IMR-90 (cell line): ENCODE data around the gene PRR22. TPM values are rescaled to one million over a fixed set of nuclear protein-coding genes. Genes with fewer than 3 reads are reported as not detected.

Experiments
- ATAC-seq: fragments of 200-7000 bp; cut with Tn5 transposase; 2 replicates; pipeline ENCODE4 v1.9.1; 2020; ENCODE audit warnings: low read depth, mild to moderate bottlenecking, moderate library complexity
- BruUV-seq: library from RNA; stranded (reverse); fragments of 400-500 nt; replicated peaks from 2 replicates; lab custom pipeline; 2021; lab: Mats Ljungman, UMichigan
- CTCF ChIA-PET: fragments of 300-600 bp; formaldehyde crosslinking; extraction: SDS; loops from one replicate; lab custom pipeline; 2021; ENCODE audit warnings: antibody characterized with exemption; lab: Yijun Ruan, JAX
- POLR2A ChIA-PET: fragments of 300-600 bp; sonication (Branson Sonifier 250); formaldehyde crosslinking; loops from one replicate; lab custom pipeline; 2022; ENCODE audit warnings: antibody characterized with exemption; ENCODE audit not compliant: unreplicated experiment; lab: Charles Lee
- DNase-seq: peaks from one replicate; pipeline ENCODE4 v3.0.0; 2013
- H2AFZ ChIP-seq: replicated peaks from 2 replicates; pipeline ENCODE3; 2013; ENCODE audit warnings: low read length, mild to moderate bottlenecking; ENCODE audit not compliant: poor library complexity
- H2AK5ac ChIP-seq: 2 replicates; pipeline ENCODE4 v1.6.1; 2013; ENCODE audit warnings: low read depth, low read length, inconsistent platforms
- H2AK9ac ChIP-seq: replicated peaks from 2 replicates; pipeline ENCODE3; 2013; ENCODE audit warnings: mild to moderate bottlenecking, low read depth, low read length, moderate library complexity; ENCODE audit not compliant: poor library complexity
- H2BK120ac ChIP-seq: 2 replicates; pipeline ENCODE4 v1.6.1; 2013; ENCODE audit warnings: low read depth, low read length, inconsistent platforms
- H2BK15ac ChIP-seq: 3 replicates; pipeline ENCODE4 v1.6.1; 2013; ENCODE audit warnings: low read depth, low read length, inconsistent platforms
- H2BK20ac ChIP-seq: 2 replicates; pipeline ENCODE4 v1.6.1; 2013; ENCODE audit warnings: low read depth, mild to moderate bottlenecking, inconsistent platforms, low read length, moderate library complexity
- H2BK5ac ChIP-seq: 2 replicates; pipeline ENCODE4 v1.6.1; 2013; ENCODE audit warnings: mild to moderate bottlenecking, low read depth, low read length, inconsistent platforms; ENCODE audit not compliant: poor library complexity, severe bottlenecking
- H3K14ac ChIP-seq: replicated peaks from 2 replicates; pipeline ENCODE4 v1.6.1; 2013; ENCODE audit warnings: low read depth, low read length, inconsistent platforms
- H3K18ac ChIP-seq: 2 replicates; pipeline ENCODE4 v1.6.1; 2013; ENCODE audit warnings: low read depth, low read length, control low read depth
- H3K23ac ChIP-seq: 2 replicates; pipeline ENCODE4 v1.6.1; 2013; ENCODE audit warnings: low read depth, low read length, inconsistent platforms
- H3K27ac ChIP-seq: 2 replicates; pipeline ENCODE4 v1.5.1; 2013; ENCODE audit warnings: mild to moderate bottlenecking, control low read depth, low read length; ENCODE audit not compliant: insufficient read depth
- H3K27me3 ChIP-seq: 2 replicates; pipeline ENCODE4 v1.6.1; 2013; ENCODE audit warnings: low read length; ENCODE audit not compliant: control insufficient read depth, insufficient read depth
- H3K36me3 ChIP-seq: 2 replicates; pipeline ENCODE4 v1.6.1; 2013; ENCODE audit warnings: low read length, mixed read lengths; ENCODE audit not compliant: control insufficient read depth, insufficient read depth
- H3K4ac ChIP-seq: 2 replicates; pipeline ENCODE4 v1.6.1; 2013; ENCODE audit warnings: low read depth, low read length, inconsistent platforms
- H3K4me1 ChIP-seq: 2 replicates; pipeline ENCODE4 v1.6.1; 2013; ENCODE audit warnings: low read length, mixed read lengths; ENCODE audit not compliant: control insufficient read depth, insufficient read depth
- H3K4me2 ChIP-seq: 2 replicates; pipeline ENCODE4 v1.6.1; 2013; ENCODE audit warnings: low read depth, mild to moderate bottlenecking, control low read depth, low read length, moderate library complexity
- H3K4me3 ChIP-seq: 2 replicates; pipeline ENCODE4 v1.5.1; 2013; ENCODE audit warnings: low read depth, mild to moderate bottlenecking, control low read depth, low read length, moderate library complexity; ENCODE audit not compliant: insufficient read depth
- H3K56ac ChIP-seq: 2 replicates; pipeline ENCODE4 v1.6.1; 2013; ENCODE audit warnings: low read length, inconsistent platforms; ENCODE audit not compliant: insufficient read depth; ENCODE audit errors: extremely low read depth
- H3K79me1 ChIP-seq, 2 experiments: 2 replicates each; pipeline ENCODE4 v1.6.1; 2013; ENCODE audit warnings: low read length in 2 of 2, inconsistent platforms in 1 of 2, low read depth in 1 of 2
- H3K9ac ChIP-seq: 2 replicates; pipeline ENCODE4 v1.6.1; 2013; ENCODE audit warnings: low read depth, low read length, control low read depth
- H3K9me1 ChIP-seq: 2 replicates; pipeline ENCODE4 v1.6.1; 2013; ENCODE audit warnings: low read length, inconsistent platforms; ENCODE audit not compliant: insufficient read depth
- H3K9me3 ChIP-seq: 2 replicates; pipeline ENCODE4 v1.6.1; 2013; ENCODE audit warnings: low read length; ENCODE audit not compliant: control insufficient read depth, insufficient read depth
- H4K20me1 ChIP-seq: 2 replicates; pipeline ENCODE4 v1.6.1; 2013; ENCODE audit warnings: low read length, inconsistent platforms; ENCODE audit not compliant: insufficient read depth
- H4K5ac ChIP-seq: 2 replicates; pipeline ENCODE4 v1.6.1; 2013; ENCODE audit warnings: mild to moderate bottlenecking, low read depth, low read length, control low read depth
- H4K8ac ChIP-seq, 2 experiments: 2 replicates each; pipeline ENCODE4 v1.6.1; 2013; ENCODE audit warnings: low read depth in 2 of 2, low read length in 2 of 2, control low read depth in 1 of 2, inconsistent platforms in 1 of 2
- H4K91ac ChIP-seq: 2 replicates; pipeline ENCODE4 v1.6.1; 2013; ENCODE audit warnings: low read depth, low read length, inconsistent platforms; ENCODE audit not compliant: insufficient read depth
- BHLHE40 ChIP-seq: fragments of 150-350 bp; IDR thresholded peaks from 2 replicates; pipeline ENCODE4 v1.6.1; 2016; ENCODE audit warnings: mild to moderate bottlenecking, low read depth, low read length
- CEBPB ChIP-seq: IDR thresholded peaks from 2 replicates; pipeline ENCODE4 v1.6.1; 2012; ENCODE audit warnings: low read depth, low read length, improper control_type of control experiment
- CHD1 ChIP-seq: IDR thresholded peaks from 2 replicates; pipeline ENCODE4 v1.6.1; 2012; ENCODE audit warnings: low read depth, low read length, improper control_type of control experiment
- FOS ChIP-seq: fragments of 150-350 bp; IDR thresholded peaks from 2 replicates; pipeline ENCODE4 v1.6.1; 2016; ENCODE audit warnings: low read depth, low read length
- MAFK ChIP-seq: IDR thresholded peaks from 2 replicates; pipeline ENCODE4 v1.6.1; 2012; ENCODE audit warnings: low read depth, low read length, improper control_type of control experiment
- MAZ ChIP-seq: IDR thresholded peaks from 2 replicates; pipeline ENCODE4 v1.6.1; 2012; ENCODE audit warnings: low read depth, mild to moderate bottlenecking, low read length, improper control_type of control experiment, moderate library complexity, borderline replicate concordance
- MXI1 ChIP-seq: IDR thresholded peaks from 2 replicates; pipeline ENCODE4 v1.6.1; 2012; ENCODE audit warnings: low read depth, mild to moderate bottlenecking, low read length, moderate library complexity, borderline replicate concordance
- NFE2L2 ChIP-seq: fragments of 150-350 bp; IDR thresholded peaks from 2 replicates; pipeline ENCODE4 v1.6.1; 2016; ENCODE audit warnings: low read depth, mild to moderate bottlenecking, low read length
- POLR2A ChIP-seq: IDR thresholded peaks from 2 replicates; pipeline ENCODE4 v1.6.1; 2012; ENCODE audit warnings: mild to moderate bottlenecking, low read depth, low read length
- RAD21 ChIP-seq: IDR thresholded peaks from 2 replicates; pipeline ENCODE4 v1.6.1; 2012; ENCODE audit warnings: low read length, improper control_type of control experiment
- RCOR1 ChIP-seq: IDR thresholded peaks from 2 replicates; pipeline ENCODE4 v1.6.1; 2012; ENCODE audit warnings: mild to moderate bottlenecking, low read length, improper control_type of control experiment; ENCODE audit not compliant: insufficient replicate concordance
- RFX5 ChIP-seq: IDR thresholded peaks from 2 replicates; pipeline ENCODE4 v1.8.0; 2012; ENCODE audit warnings: low read depth, mild to moderate bottlenecking, low read length, moderate library complexity
- SMC3 ChIP-seq: fragments of 150-350 bp; IDR thresholded peaks from 2 replicates; pipeline ENCODE4 v1.6.1; 2016; ENCODE audit warnings: low read depth, mild to moderate bottlenecking, antibody characterized with exemption, low read length, moderate library complexity
- WGBS, 2 experiments: methylation state at CpG; one replicate each; pipeline versions ENCODE4 v1.1.5 to v1.1.7; 2013; ENCODE audit warnings: missing lambda C conversion rate in 2 of 2; ENCODE audit not compliant: insufficient read length in 1 of 2; ENCODE audit errors: extremely low coverage in 2 of 2; 5-methylcytosine and 5-hydroxymethylcytosine counted together
- dilution Hi-C: fragments of 300-500 bp; cut with HindIII; formaldehyde crosslinking; loops from one replicate; pipeline ENCODE4 v1.14.3; 2018; ENCODE audit warnings: low sequenced_read_pairs; ENCODE audit not compliant: unreplicated experiment
- in situ Hi-C: fragments of 300-500 bp; cut with MboI; formaldehyde crosslinking; loops from 3 replicates; pipeline ENCODE4 v1.14.3; 2019; ENCODE audit warnings: low sequenced_read_pairs, inconsistent platforms, mixed read lengths
- intact Hi-C: fragments of 100-400 bp; cut with micrococcal nuclease; formaldehyde crosslinking; loops from 2 replicates; pipeline ENCODE4 v1.10.0; 2022
- polyA plus RNA-seq, 3 experiments: library from polyadenylated mRNA; depleted of rRNA; stranded (reverse); fragments of >200 nt; gene quantifications; 2 replicates each; pipeline ENCODE4 v1.2.3, GENCODE V29; 2012; ENCODE audit warnings: low replicate concordance in 1 of 3
- total RNA-seq: library from RNA; depleted of rRNA; stranded (reverse); fragments of >200 nt; gene quantifications from 2 replicates; pipeline ENCODE4 v1.2.3, GENCODE V29; 2012
- TF ChIP-seq, protein P1 (sequence below): fragments of 150-350 bp; IDR thresholded peaks from 2 replicates; pipeline ENCODE4 v1.6.1; 2017; ENCODE audit warnings: mild to moderate bottlenecking, antibody characterized with exemption, low read length, low read depth
- TF ChIP-seq, protein P2 (sequence below): conservative IDR thresholded peaks from 2 replicates; pipeline ENCODE4 v1.5.1; 2012; ENCODE audit warnings: mild to moderate bottlenecking, low read depth, low read length, improper control_type of control experiment
- TF ChIP-seq, protein P3 (sequence below): fragments of 150-350 bp; IDR thresholded peaks from 2 replicates; pipeline ENCODE4 v1.6.1; 2016; ENCODE audit warnings: low read depth, mild to moderate bottlenecking, low read length, moderate library complexity, borderline replicate concordance

PRR22 gene
- total and polyA plus RNA-seq, 2 of the 4 experiments (the other 2 are of a cell fraction), result 0.92 TPM; not detected in 1

- no peak overlapping the region for H4K5ac ChIP-seq
- no peak overlapping the region for H3K4me2 ChIP-seq
- no peak for TF ChIP-seq FOS
- TF ChIP-seq RAD21, result no peak
- TF ChIP-seq CHD1, result no peak
- no peak for TF ChIP-seq BHLHE40
- TF ChIP-seq NFE2L2, result no peak
- TF ChIP-seq, protein P1, sequence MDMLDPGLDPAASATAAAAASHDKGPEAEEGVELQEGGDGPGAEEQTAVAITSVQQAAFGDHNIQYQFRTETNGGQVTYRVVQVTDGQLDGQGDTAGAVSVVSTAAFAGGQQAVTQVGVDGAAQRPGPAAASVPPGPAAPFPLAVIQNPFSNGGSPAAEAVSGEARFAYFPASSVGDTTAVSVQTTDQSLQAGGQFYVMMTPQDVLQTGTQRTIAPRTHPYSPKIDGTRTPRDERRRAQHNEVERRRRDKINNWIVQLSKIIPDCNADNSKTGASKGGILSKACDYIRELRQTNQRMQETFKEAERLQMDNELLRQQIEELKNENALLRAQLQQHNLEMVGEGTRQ, result no peak
- TF ChIP-seq, protein P2, sequence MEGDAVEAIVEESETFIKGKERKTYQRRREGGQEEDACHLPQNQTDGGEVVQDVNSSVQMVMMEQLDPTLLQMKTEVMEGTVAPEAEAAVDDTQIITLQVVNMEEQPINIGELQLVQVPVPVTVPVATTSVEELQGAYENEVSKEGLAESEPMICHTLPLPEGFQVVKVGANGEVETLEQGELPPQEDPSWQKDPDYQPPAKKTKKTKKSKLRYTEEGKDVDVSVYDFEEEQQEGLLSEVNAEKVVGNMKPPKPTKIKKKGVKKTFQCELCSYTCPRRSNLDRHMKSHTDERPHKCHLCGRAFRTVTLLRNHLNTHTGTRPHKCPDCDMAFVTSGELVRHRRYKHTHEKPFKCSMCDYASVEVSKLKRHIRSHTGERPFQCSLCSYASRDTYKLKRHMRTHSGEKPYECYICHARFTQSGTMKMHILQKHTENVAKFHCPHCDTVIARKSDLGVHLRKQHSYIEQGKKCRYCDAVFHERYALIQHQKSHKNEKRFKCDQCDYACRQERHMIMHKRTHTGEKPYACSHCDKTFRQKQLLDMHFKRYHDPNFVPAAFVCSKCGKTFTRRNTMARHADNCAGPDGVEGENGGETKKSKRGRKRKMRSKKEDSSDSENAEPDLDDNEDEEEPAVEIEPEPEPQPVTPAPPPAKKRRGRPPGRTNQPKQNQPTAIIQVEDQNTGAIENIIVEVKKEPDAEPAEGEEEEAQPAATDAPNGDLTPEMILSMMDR, result no peak
- TF ChIP-seq, protein P3, sequence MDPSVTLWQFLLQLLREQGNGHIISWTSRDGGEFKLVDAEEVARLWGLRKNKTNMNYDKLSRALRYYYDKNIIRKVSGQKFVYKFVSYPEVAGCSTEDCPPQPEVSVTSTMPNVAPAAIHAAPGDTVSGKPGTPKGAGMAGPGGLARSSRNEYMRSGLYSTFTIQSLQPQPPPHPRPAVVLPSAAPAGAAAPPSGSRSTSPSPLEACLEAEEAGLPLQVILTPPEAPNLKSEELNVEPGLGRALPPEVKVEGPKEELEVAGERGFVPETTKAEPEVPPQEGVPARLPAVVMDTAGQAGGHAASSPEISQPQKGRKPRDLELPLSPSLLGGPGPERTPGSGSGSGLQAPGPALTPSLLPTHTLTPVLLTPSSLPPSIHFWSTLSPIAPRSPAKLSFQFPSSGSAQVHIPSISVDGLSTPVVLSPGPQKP, result no peak
- TF ChIP-seq CEBPB, result no peak
- no peak for TF ChIP-seq MAZ
- no peak for TF ChIP-seq SMC3
- no peak for TF ChIP-seq MAFK
- TF ChIP-seq MXI1, result no peak
- no peak for TF ChIP-seq RFX5
- no peak for TF ChIP-seq RCOR1
- no peak for TF ChIP-seq POLR2A
- H3K4ac ChIP-seq, result no peak overlapping the region
- no peak overlapping the region for H2BK20ac ChIP-seq
- in situ Hi-C loops, result no loop called here
- H2AK9ac ChIP-seq, result no peak overlapping the region
- no peak overlapping the region for H4K91ac ChIP-seq
- no peak overlapping the region for H3K14ac ChIP-seq
- no peak overlapping the region for H3K27ac ChIP-seq
- dilution Hi-C loops, result no loop called here
- intact Hi-C loops, result no loop called here
- H2AK5ac ChIP-seq, result no peak overlapping the region
- ATAC-seq (no peak), DNase-seq (no peak)
- H3K9me1 ChIP-seq, result no peaks in the 10 kb centered on the region
- H3K9me3 ChIP-seq, result 0 out of 2 replicates have a peak, but pooled peaks cover 3% of the 10 kb centered on the region
- no peaks in the 10 kb centered on the region for H3K27me3 ChIP-seq
- ChIA-PET CTCF (no interaction called here), POLR2A (no interaction called here)
- no peaks in the 10 kb centered on the region for H3K79me1 ChIP-seq
- no peak overlapping the region for H3K9ac ChIP-seq
- H3K4me3 ChIP-seq, result no peak overlapping the region
- no peaks in the 10 kb centered on the region for H3K4me1 ChIP-seq
- no peak overlapping the region for H2AFZ ChIP-seq
- H3K56ac ChIP-seq, result no peak overlapping the region
- 91 to 100% methylated on average over 1 to 3 of the region's 5 CpGs for WGBS, 2 experiments
- H4K20me1 ChIP-seq, result no peaks in the 10 kb centered on the region
- no TSS peak for BruUV-seq
- H4K8ac ChIP-seq, result no peak overlapping the region
- no peak overlapping the region for H3K18ac ChIP-seq
- no peak overlapping the region for H2BK120ac ChIP-seq
- peak overlapping the region; percentile 50 for H2BK5ac ChIP-seq
- H3K23ac ChIP-seq, result no peak overlapping the region
- H3K36me3 ChIP-seq, result no peaks in the 10 kb centered on the region
- H2BK15ac ChIP-seq, result no peak overlapping the region
Observed at GRCh38 chr19:5762608-5763217, 21.8 kb downstream of the PRR22 start.
